ENCODE results near the gene KIF1B.

The KIF1B gene, protein sequence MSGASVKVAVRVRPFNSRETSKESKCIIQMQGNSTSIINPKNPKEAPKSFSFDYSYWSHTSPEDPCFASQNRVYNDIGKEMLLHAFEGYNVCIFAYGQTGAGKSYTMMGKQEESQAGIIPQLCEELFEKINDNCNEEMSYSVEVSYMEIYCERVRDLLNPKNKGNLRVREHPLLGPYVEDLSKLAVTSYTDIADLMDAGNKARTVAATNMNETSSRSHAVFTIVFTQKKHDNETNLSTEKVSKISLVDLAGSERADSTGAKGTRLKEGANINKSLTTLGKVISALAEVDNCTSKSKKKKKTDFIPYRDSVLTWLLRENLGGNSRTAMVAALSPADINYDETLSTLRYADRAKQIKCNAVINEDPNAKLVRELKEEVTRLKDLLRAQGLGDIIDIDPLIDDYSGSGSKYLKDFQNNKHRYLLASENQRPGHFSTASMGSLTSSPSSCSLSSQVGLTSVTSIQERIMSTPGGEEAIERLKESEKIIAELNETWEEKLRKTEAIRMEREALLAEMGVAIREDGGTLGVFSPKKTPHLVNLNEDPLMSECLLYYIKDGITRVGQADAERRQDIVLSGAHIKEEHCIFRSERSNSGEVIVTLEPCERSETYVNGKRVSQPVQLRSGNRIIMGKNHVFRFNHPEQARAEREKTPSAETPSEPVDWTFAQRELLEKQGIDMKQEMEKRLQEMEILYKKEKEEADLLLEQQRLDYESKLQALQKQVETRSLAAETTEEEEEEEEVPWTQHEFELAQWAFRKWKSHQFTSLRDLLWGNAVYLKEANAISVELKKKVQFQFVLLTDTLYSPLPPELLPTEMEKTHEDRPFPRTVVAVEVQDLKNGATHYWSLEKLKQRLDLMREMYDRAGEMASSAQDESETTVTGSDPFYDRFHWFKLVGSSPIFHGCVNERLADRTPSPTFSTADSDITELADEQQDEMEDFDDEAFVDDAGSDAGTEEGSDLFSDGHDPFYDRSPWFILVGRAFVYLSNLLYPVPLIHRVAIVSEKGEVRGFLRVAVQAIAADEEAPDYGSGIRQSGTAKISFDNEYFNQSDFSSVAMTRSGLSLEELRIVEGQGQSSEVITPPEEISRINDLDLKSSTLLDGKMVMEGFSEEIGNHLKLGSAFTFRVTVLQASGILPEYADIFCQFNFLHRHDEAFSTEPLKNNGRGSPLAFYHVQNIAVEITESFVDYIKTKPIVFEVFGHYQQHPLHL (N-terminal part only)

GRCh38 chr1:10209905-10210810 lies at the start of gene KIF1B:
Gene KIF1B (plus strand): TSS chr1:10210570. CDS start chr1:10232329, 21,759 bp downstream.
- peak within 1 kb of the TSS; percentile 61 for H3K27ac ChIP-seq (ENCODE audit: low read length)
- H3K79me2 ChIP-seq (ENCODE audit: insufficient read depth, low read length) = peaks cover 6% of the 10 kb centered on the region
- H3K4me2 ChIP-seq (ENCODE audit: insufficient read depth, low read length) = peak within 1 kb of the TSS; percentile 80
- peaks cover 24% of the 10 kb centered on the region for H3K4me1 ChIP-seq (ENCODE audit: insufficient read depth, low read length)
- no peaks in the 10 kb centered on the region for H3K27me3 ChIP-seq (ENCODE audit: insufficient read depth, low read length, poor library complexity)
- DNase-seq (peak; percentile 96), ATAC-seq (ENCODE audit: insufficient read depth, low read depth) (peak; percentile 99)
- TF ChIP-seq EZH2 (IDR thresholded peaks at IDR 0.05; ENCODE audit: borderline replicate concordance, low read depth, low read length, severe bottlenecking) (no peak), CTCF (IDR thresholded peaks at IDR 0.05; ENCODE audit: borderline replicate concordance, extremely low read depth, low read length, poor library complexity, severe bottlenecking) (peak; percentile 90)
- no peaks in the 10 kb centered on the region for H3K9me3 ChIP-seq (ENCODE audit: insufficient read depth, low read length, severe bottlenecking)
- no peaks in the 10 kb centered on the region for H3K36me3 ChIP-seq (ENCODE audit: insufficient read depth, low read length)
- H2AFZ ChIP-seq (ENCODE audit: low read depth, low read length) = peak within 1 kb of the TSS; percentile 89
- peak within 1 kb of the TSS; percentile 59 to 65 for H3K4me3 ChIP-seq (ENCODE audit: low read depth in 1 of 2, low read length in 2 of 2)
- no peaks in the 10 kb centered on the region for H4K20me1 ChIP-seq (ENCODE audit: insufficient read depth, low read length)
- H3K9ac ChIP-seq (ENCODE audit: low read depth, low read length) = peak within 1 kb of the TSS; percentile 83

DNA sequence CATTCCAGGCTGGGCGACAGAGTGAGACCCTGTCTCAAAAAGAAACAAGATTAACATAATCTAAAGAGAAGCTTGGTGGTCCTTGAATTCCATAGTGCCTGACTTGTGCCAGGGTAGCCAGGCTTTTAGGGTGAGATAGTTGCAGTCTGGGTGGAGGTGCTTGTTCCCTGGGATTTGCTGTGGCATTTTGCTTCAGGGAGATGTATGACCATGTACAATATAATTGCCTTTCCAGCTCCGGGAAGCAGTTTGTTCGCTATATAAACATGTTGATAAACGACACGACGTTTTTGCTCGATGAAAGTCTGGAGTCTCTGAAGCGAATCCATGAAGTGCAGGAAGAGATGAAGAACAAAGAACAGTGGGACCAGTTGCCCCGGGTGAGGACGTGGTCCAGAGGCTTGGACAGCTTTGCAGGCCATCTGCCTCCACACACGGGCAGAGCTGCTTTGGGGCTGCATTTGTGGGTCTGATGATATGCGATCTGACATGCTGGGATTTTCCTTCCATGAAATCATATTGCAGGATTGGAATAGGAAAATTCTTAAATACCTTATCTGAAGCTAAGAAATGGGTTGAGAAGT lies 49.4 kb upstream of the KIF1B start:
- H3K9ac ChIP-seq (ENCODE audit: low read depth, low read length) = no peak overlapping the region
- no peaks in the 10 kb centered on the region for H3K79me2 ChIP-seq (ENCODE audit: insufficient read depth, low read length)
- H3K4me2 ChIP-seq (ENCODE audit: insufficient read depth, low read length) = no peak overlapping the region
- no peaks in the 10 kb centered on the region for H4K20me1 ChIP-seq (ENCODE audit: insufficient read depth, low read length)
- no peak for ATAC-seq (ENCODE audit: insufficient read depth, low read depth)
- peaks cover 36% of the 10 kb centered on the region for H3K36me3 ChIP-seq (ENCODE audit: insufficient read depth, low read length)
- H3K27me3 ChIP-seq (ENCODE audit: insufficient read depth, low read length, poor library complexity) = no peaks in the 10 kb centered on the region
- no peak overlapping the region for H3K4me3 ChIP-seq (ENCODE audit: low read depth in 1 of 2, low read length in 2 of 2)
- no peak for DNase-seq
- H3K27ac ChIP-seq (ENCODE audit: low read length) = no peak overlapping the region
- H3K4me1 ChIP-seq (ENCODE audit: insufficient read depth, low read length) = no peaks in the 10 kb centered on the region
- no peak for TF ChIP-seq CTCF (IDR thresholded peaks at IDR 0.05; ENCODE audit: borderline replicate concordance, extremely low read depth, low read length, poor library complexity, severe bottlenecking)
- TF ChIP-seq EZH2 (IDR thresholded peaks at IDR 0.05; ENCODE audit: borderline replicate concordance, low read depth, low read length, severe bottlenecking) = no peak
- H2AFZ ChIP-seq (ENCODE audit: low read depth, low read length) = no peak overlapping the region
- no peaks in the 10 kb centered on the region for H3K9me3 ChIP-seq (ENCODE audit: insufficient read depth, low read length, severe bottlenecking)
